ENCODE data around the gene PLS1. TPM values are rescaled to one million over a fixed set of nuclear protein-coding genes. Genes with fewer than 3 reads are reported as not detected.
"Not testable (repeated sequence)": the region's sequence is repeated elsewhere in the genome, so short reads cannot be mapped to it uniquely, and the experiment has no call there.

PLS1 gene
- total RNA-seq, 1 experiment from 2014 or later: 38.8 TPM

- Histone ChIP-seq H3K9ac (ENCODE audit: low read length) (no peak overlapping the region), H2AFZ (ENCODE audit: low read depth, low read length, poor library complexity, severe bottlenecking) (no peak overlapping the region), H3K9me2 (ENCODE audit: insufficient read depth) (no peaks in the 10 kb centered on the region), H3K36me3 (ENCODE audit: control insufficient read depth in 1 of 2, insufficient read depth in 2 of 2, low read length in 2 of 2) (peaks cover 0 to 6% of the 10 kb centered on the region in 2 experiments; a peak in 1 of 4 replicates), H3K4me2 (ENCODE audit: low read length) (0 out of 2 replicates have a peak overlapping the region, but pooled peaks have one; percentile 78), H3K79me2 (ENCODE audit: insufficient read depth, low read length) (peaks cover 34% of the 10 kb centered on the region), H3K4me3 (replicated peaks in 1 of 2; ENCODE audit: low read depth in 1 of 2, low read length in 2 of 2) (no peak overlapping the region), H3K9me3 (ENCODE audit: control insufficient read depth in 1 of 2, insufficient read depth in 1 of 2, low read depth in 1 of 2, low read length in 2 of 2) (no peaks in the 10 kb centered on the region), H4K20me1 (ENCODE audit: insufficient read depth) (no peaks in the 10 kb centered on the region), H3K27ac (ENCODE audit: low read depth, low read length) (no peak overlapping the region), H3K27me3 (ENCODE audit: insufficient read depth, low read length) (no peaks in the 10 kb centered on the region), H3K4me1 (ENCODE audit: control insufficient read depth in 1 of 2, insufficient read depth in 2 of 2, low read length in 2 of 2) (peaks cover 5 to 18% of the 10 kb centered on the region in 2 experiments; a peak in 3 of 4 replicates)
- ChIA-PET CTCF (no interaction called here), POLR2A (no interaction called here), RAD21 (ENCODE audit: low non-redundant PET in 1 of 2, low total read pairs in 2 of 2, uncharacterized antibody in 2 of 2, unreplicated experiment in 2 of 2) (no interaction called here)
- ATAC-seq (no peak), DNase-seq (ENCODE audit: low read depth, low spot score) (no peak)
- no TSS peak for BruUV-seq (replicated peaks)
- intact Hi-C loops (cut with micrococcal nuclease): no loop called here
- TF ChIP-seq MAX (IDR thresholded peaks at IDR 0.05) (no peak), TCF7L2 (IDR thresholded peaks at IDR 0.05; ENCODE audit: borderline replicate concordance, extremely low read depth, insufficient read depth, insufficient read length) (no peak), ATF3 (IDR thresholded peaks at IDR 0.05) (no peak), ZNF274 (IDR thresholded peaks at IDR 0.05; ENCODE audit: low read depth, low read length) (no peak), RAD21 (IDR thresholded peaks at IDR 0.05; ENCODE audit: low read depth) (no peak), JUND (IDR thresholded peaks at IDR 0.05) (no peak), SP1 (IDR thresholded peaks at IDR 0.05; ENCODE audit: low read depth) (no peak)
Measured at GRCh38 chr3:142580061-142580423, 16.2 kb upstream of the PLS1 start.

GRCh38 chr3:142581070-142581469 lies 15.1 kb upstream of the PLS1 start:
- H4K20me1 ChIP-seq (ENCODE audit: insufficient read depth); POLR2A ChIA-PET; H3K27ac ChIP-seq (ENCODE audit: low read depth, low read length); H3K27me3 ChIP-seq (ENCODE audit: insufficient read depth, low read length); BruUV-seq (replicated peaks); RAD21 ChIA-PET (ENCODE audit: low non-redundant PET in 1 of 2, low total read pairs in 2 of 2, uncharacterized antibody in 2 of 2, unreplicated experiment in 2 of 2); H3K4me3 ChIP-seq (replicated peaks in 1 of 2; ENCODE audit: low read depth in 1 of 2, low read length in 2 of 2); H3K4me2 ChIP-seq (ENCODE audit: low read length); H3K36me3 ChIP-seq (ENCODE audit: control insufficient read depth in 1 of 2, insufficient read depth in 2 of 2, low read length in 2 of 2); H3K9me3 ChIP-seq (ENCODE audit: control insufficient read depth in 1 of 2, insufficient read depth in 1 of 2, low read depth in 1 of 2, low read length in 2 of 2); H3K9me2 ChIP-seq (ENCODE audit: insufficient read depth); H3K9ac ChIP-seq (ENCODE audit: low read length); DNase-seq (ENCODE audit: low read depth, low spot score); ATAC-seq; intact Hi-C loops (cut with micrococcal nuclease); CTCF ChIA-PET; H2AFZ ChIP-seq (ENCODE audit: low read depth, low read length, poor library complexity, severe bottlenecking): not testable (repeated sequence)
- peaks cover 5 to 18% of the 10 kb centered on the region in 2 experiments; a peak in 3 of 4 replicates for H3K4me1 ChIP-seq (ENCODE audit: control insufficient read depth in 1 of 2, insufficient read depth in 2 of 2, low read length in 2 of 2)
- peaks cover 24% of the 10 kb centered on the region for H3K79me2 ChIP-seq (ENCODE audit: insufficient read depth, low read length)

All from HCT116 (cell line).